Upper lobe of left lung (tissue), 6 donors: Measurements from ENCODE around the gene LAMA3. TPM values are rescaled to one million over a fixed set of nuclear protein-coding genes. Genes with fewer than 3 reads are reported as not detected.

ENCODE experiments used
- ATAC-seq, 2 donors: fragments of 200-7000 bp; cut with Tn5 transposase; one replicate each; pipeline ENCODE4 v1.9.1; 2022; ENCODE audit warnings: mild to moderate bottlenecking in 2 of 2, moderate library complexity in 2 of 2; ENCODE audit not compliant: low FRiP score in 2 of 2
- DNase-seq, 2 donors: peaks; one replicate each; pipeline ENCODE4 v3.0.0-alpha.2; 2019 to 2020
- H3K27ac ChIP-seq, 4 donors: fragments of 200-600 bp; sonication (generic); one replicate each; pipeline ENCODE4 v1.5.1; 2016 to 2019
- H3K27me3 ChIP-seq, 4 donors: fragments of 200-600 bp; sonication (generic); one replicate each; pipeline ENCODE4 v1.5.1; 2017 to 2019
- H3K36me3 ChIP-seq, 4 donors: fragments of 200-600 bp; sonication (generic); one replicate each; pipeline ENCODE4 v1.5.1; 2016 to 2019
- H3K4me1 ChIP-seq, 4 donors: fragments of 200-600 bp; sonication (generic); one replicate each; pipeline ENCODE4 v1.5.1; 2018 to 2019
- H3K4me3 ChIP-seq, 4 donors: fragments of 200-600 bp; sonication (generic); one replicate each; pipeline ENCODE4 v1.5.1; 2017 to 2019; ENCODE audit warnings: mild to moderate bottlenecking in 2 of 4, moderate library complexity in 1 of 4
- H3K9me3 ChIP-seq, 4 donors: fragments of 200-600 bp; sonication (generic); one replicate each; pipeline ENCODE4 v1.5.1; 2018 to 2019
- EP300 ChIP-seq, 4 donors: sonication (generic); formaldehyde crosslinking; IDR thresholded peaks; one replicate each; pipeline ENCODE4 v1.5.1; 2017; ENCODE audit warnings: antibody characterized with exemption in 4 of 4, control low read depth in 2 of 4
- POLR2A ChIP-seq, 4 donors: fragments of 450-650 bp; IDR thresholded peaks; one replicate each; pipeline ENCODE4 v1.5.1; 2016 to 2017; ENCODE audit warnings: antibody characterized with exemption in 4 of 4, mild to moderate bottlenecking in 2 of 4
- POLR2AphosphoS5 ChIP-seq, 2 donors: sonication (generic); formaldehyde crosslinking; IDR thresholded peaks; one replicate each; pipeline ENCODE4 v1.5.1; 2017; ENCODE audit warnings: antibody characterized with exemption in 2 of 2
- WGBS, 2 donors: methylation state at CpG; one replicate each; pipeline ENCODE4 v1.1.5; 2017 to 2018; 5-methylcytosine and 5-hydroxymethylcytosine counted together
- total RNA-seq, 6 donors: library from RNA; depleted of rRNA in 4 of 6; stranded (reverse); fragments of >200 nt in 4 of 6; gene quantifications; one replicate each; pipeline versions ENCODE4 v1.1.0 to v1.2.1, GENCODE V29; 2016 to 2021
- TF ChIP-seq, protein P1 (sequence below), 6 experiments: fragments of 450-650 bp in 4 of 6; fragments of 200-600 bp in 2 of 6; sonication (generic) in 2 of 6; IDR thresholded peaks; one replicate each; pipeline ENCODE4 v1.5.1; 2016 to 2019; ENCODE audit warnings: antibody characterized with exemption in 6 of 6
- donor health status: DM: no; HTN: no; CAD: no; lungs with moderate emphysema.
- donor health status: DM: no; HTN: yes; CAD: no; lungs with severe emphysema.

The LAMA3 gene, protein sequence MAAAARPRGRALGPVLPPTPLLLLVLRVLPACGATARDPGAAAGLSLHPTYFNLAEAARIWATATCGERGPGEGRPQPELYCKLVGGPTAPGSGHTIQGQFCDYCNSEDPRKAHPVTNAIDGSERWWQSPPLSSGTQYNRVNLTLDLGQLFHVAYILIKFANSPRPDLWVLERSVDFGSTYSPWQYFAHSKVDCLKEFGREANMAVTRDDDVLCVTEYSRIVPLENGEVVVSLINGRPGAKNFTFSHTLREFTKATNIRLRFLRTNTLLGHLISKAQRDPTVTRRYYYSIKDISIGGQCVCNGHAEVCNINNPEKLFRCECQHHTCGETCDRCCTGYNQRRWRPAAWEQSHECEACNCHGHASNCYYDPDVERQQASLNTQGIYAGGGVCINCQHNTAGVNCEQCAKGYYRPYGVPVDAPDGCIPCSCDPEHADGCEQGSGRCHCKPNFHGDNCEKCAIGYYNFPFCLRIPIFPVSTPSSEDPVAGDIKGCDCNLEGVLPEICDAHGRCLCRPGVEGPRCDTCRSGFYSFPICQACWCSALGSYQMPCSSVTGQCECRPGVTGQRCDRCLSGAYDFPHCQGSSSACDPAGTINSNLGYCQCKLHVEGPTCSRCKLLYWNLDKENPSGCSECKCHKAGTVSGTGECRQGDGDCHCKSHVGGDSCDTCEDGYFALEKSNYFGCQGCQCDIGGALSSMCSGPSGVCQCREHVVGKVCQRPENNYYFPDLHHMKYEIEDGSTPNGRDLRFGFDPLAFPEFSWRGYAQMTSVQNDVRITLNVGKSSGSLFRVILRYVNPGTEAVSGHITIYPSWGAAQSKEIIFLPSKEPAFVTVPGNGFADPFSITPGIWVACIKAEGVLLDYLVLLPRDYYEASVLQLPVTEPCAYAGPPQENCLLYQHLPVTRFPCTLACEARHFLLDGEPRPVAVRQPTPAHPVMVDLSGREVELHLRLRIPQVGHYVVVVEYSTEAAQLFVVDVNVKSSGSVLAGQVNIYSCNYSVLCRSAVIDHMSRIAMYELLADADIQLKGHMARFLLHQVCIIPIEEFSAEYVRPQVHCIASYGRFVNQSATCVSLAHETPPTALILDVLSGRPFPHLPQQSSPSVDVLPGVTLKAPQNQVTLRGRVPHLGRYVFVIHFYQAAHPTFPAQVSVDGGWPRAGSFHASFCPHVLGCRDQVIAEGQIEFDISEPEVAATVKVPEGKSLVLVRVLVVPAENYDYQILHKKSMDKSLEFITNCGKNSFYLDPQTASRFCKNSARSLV (N-terminal part only)
- total RNA-seq: 100 to 1,000 TPM in 4 of 6 donors, 10 to 100 TPM in 2; 88.2 to 202 (median 141) TPM

DNA sequence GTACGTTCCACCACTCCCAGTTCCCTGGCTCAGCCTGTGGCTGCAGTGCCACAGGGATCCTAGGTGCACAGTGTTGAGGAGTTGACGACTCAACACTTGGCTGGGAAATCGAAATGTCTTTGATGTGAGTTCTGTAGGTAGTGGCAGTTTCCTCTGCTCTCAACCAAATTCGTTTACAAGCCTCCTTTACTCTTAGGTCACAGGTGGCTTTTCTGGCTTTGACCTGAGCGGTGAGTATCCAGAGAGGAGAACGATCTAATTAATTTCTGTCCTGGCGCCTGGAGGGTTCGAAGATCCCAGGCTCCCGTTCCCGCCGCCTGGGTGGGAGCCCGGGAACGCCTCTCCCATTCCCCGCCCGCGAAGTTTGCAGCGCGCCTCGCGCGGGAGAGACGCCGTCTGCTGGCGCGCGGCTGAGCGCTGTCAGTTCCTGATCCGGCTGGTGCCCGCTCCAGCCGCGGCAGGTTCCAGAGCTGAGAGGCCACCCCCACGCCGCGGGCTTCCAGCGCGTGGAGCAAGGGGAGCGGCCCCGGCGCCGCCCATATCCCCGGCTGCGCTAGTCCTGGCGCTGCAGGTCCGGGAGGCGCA lies at the start of gene LAMA3:
LAMA3 (plus strand) TSS at position 423 of the 585 bp plus-strand sequence. CDS start 231 bp downstream, outside the sequence.
- TF ChIP-seq POLR2A (IDR thresholded peaks at IDR 0.05): peak in 3 of 4 donors; percentile 28 to 67 (median 44)
- TF ChIP-seq POLR2AphosphoS5 (IDR thresholded peaks at IDR 0.05): no peak
- TF ChIP-seq, protein P1, sequence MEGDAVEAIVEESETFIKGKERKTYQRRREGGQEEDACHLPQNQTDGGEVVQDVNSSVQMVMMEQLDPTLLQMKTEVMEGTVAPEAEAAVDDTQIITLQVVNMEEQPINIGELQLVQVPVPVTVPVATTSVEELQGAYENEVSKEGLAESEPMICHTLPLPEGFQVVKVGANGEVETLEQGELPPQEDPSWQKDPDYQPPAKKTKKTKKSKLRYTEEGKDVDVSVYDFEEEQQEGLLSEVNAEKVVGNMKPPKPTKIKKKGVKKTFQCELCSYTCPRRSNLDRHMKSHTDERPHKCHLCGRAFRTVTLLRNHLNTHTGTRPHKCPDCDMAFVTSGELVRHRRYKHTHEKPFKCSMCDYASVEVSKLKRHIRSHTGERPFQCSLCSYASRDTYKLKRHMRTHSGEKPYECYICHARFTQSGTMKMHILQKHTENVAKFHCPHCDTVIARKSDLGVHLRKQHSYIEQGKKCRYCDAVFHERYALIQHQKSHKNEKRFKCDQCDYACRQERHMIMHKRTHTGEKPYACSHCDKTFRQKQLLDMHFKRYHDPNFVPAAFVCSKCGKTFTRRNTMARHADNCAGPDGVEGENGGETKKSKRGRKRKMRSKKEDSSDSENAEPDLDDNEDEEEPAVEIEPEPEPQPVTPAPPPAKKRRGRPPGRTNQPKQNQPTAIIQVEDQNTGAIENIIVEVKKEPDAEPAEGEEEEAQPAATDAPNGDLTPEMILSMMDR (IDR thresholded peaks at IDR 0.05): peak in 3 of 6 experiments; percentile 21 to 32 (median 30)
- no peak for TF ChIP-seq EP300 (IDR thresholded peaks at IDR 0.05)
- no peaks in the 10 kb centered on the region for H3K36me3 ChIP-seq
- WGBS, 2 donors: 1% methylated on average over 5 to 22 of the region's 45 CpGs
- H3K27me3 ChIP-seq: peaks cover 0 to 15% (median 5%) of the 10 kb centered on the region in 4 donors
- DNase-seq (peak; percentile 64 to 93), ATAC-seq (peak; percentile 90 to 91)
- H3K4me1 ChIP-seq: peaks cover 14 to 25% (median 19%) of the 10 kb centered on the region in 4 donors
- H3K4me3 ChIP-seq: peak within 1 kb of the TSS; percentile 38 to 65 (median 62)
- H3K27ac ChIP-seq: peak within 1 kb of the TSS; percentile 35 to 80 (median 65)
- H3K9me3 ChIP-seq: no peaks in the 10 kb centered on the region

DNA sequence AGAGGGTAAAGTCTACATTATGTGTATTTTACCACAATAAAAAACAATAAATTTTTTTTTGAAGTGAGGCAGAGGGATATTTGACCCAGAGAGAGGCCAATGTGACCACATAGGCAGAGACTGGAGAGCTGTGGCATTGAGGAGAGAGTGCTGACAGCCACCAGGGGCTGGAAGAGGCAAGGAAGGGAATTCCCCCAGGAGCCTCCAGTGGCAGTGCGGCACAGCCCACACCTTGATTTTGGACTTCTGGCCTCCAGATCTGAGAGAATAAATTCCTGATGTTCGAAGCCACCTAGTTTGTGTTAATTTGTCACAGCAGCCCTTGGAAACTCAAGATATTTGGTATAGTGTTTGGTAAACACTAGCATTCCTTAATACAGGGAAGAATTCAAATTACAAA lies 49.2 kb upstream of the LAMA3 start:
- DNase-seq (no peak), ATAC-seq (peak in 1 of 2 donors; percentile 45)
- H3K27me3 ChIP-seq: no peaks in the 10 kb centered on the region
- H3K9me3 ChIP-seq: peaks cover 0 to 4% (median 0%) of the 10 kb centered on the region in 4 donors
- H3K4me1 ChIP-seq: peaks cover 0 to 5% (median 0%) of the 10 kb centered on the region in 4 donors
- TF ChIP-seq EP300 (IDR thresholded peaks at IDR 0.05) (no peak), POLR2A (IDR thresholded peaks at IDR 0.05) (no peak), POLR2AphosphoS5 (IDR thresholded peaks at IDR 0.05) (no peak)
- TF ChIP-seq, protein P1 (IDR thresholded peaks at IDR 0.05): peak in 2 of 6 experiments; percentile 11 to 22
- WGBS, 2 donors: 55 to 65% methylated on average over 2 of the region's 2 CpGs
- no peaks in the 10 kb centered on the region for H3K36me3 ChIP-seq
- no peak overlapping the region for H3K4me3 ChIP-seq
- no peak overlapping the region for H3K27ac ChIP-seq

DNA sequence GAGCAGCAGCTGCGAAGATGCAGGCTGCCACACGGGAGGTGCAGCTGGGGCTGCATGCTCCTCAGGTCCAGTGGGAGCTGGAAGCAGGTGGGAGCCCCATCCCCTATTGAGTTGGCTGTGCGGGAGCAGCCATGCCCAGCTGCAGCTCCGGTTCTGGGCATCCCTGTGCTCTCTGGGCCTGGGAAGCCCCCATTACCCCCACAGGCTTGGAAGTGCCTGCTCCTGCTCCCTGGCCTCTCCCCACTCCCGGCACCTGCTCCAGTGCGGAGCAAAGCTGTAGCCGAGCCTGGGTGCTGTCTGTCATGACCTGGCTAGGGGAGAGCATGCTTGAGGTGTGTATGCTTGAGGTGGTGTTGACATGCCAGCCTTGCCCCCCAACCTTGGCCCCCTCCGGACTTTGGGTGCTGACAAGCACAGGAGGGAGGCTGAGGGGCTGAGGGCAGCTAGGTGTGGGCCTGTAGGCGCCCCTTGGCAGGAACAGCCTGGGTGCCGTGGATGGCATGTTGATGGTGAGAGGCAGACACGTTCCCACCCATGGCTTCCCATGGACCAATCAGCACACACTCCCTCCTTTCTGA lies 48.0 kb upstream of the LAMA3 start:
- ATAC-seq: peak in 1 of 2 donors; percentile 36
- TF ChIP-seq POLR2A (IDR thresholded peaks at IDR 0.05) (no peak), EP300 (IDR thresholded peaks at IDR 0.05) (no peak), POLR2AphosphoS5 (IDR thresholded peaks at IDR 0.05) (no peak)
- TF ChIP-seq, protein P1 (IDR thresholded peaks at IDR 0.05): no peak
- Histone ChIP-seq H3K27me3 (no peaks in the 10 kb centered on the region), H3K4me3 (no peak overlapping the region), H3K36me3 (no peaks in the 10 kb centered on the region), H3K9me3 (peaks cover 0 to 4% (median 0%) of the 10 kb centered on the region in 4 donors), H3K27ac (peak overlapping the region in 1 of 4 donors; percentile 30), H3K4me1 (peaks cover 0 to 5% (median 0%) of the 10 kb centered on the region in 4 donors)
- peak in 1 of 2 donors; percentile 58 for DNase-seq
- WGBS, 2 donors: 92% methylated on average over 10 of the region's 11 CpGs; no CpG with 5 or more reads in 1 of the 2 donors
